Calu3 (cell line): ENCODE measurements around the gene LRP2BP. TPM values are rescaled to one million over a fixed set of nuclear protein-coding genes. Genes with fewer than 3 reads are reported as not detected.
A peak's percentile ranks its signal among the peaks of the same experiment; 100 is the strongest.

ENCODE experiments used
- BruUV-seq: library from RNA; stranded (reverse); fragments of 400-500 nt; replicated peaks from 2 replicates; lab custom pipeline; 2021; lab: Mats Ljungman, UMichigan
- CTCF ChIA-PET: fragments of 300-600 bp; sonication (Branson Sonifier 250); formaldehyde crosslinking; loops from one replicate; lab custom pipeline; 2022; ENCODE audit warnings: antibody characterized with exemption; lab: Charles Lee
- DNase-seq: peaks from one replicate; pipeline ENCODE4 v3.0.0; 2022
- H3K27ac Mint-ChIP-seq: one replicate; pipeline ENCODE4 v1.8.0; 2022; ENCODE audit warnings: mixed read lengths; ENCODE audit not compliant: unreplicated experiment
- H3K27me3 Mint-ChIP-seq: one replicate; pipeline ENCODE4 v1.8.0; 2022; ENCODE audit warnings: mixed read lengths; ENCODE audit not compliant: unreplicated experiment
- H3K36me3 Mint-ChIP-seq: one replicate; pipeline ENCODE4 v1.8.0; 2022; ENCODE audit warnings: mild to moderate bottlenecking, moderate library complexity, mixed read lengths; ENCODE audit not compliant: insufficient read depth, unreplicated experiment
- H3K4me1 Mint-ChIP-seq: one replicate; pipeline ENCODE4 v1.8.0; 2022; ENCODE audit warnings: mild to moderate bottlenecking, low read depth, mixed read lengths; ENCODE audit not compliant: unreplicated experiment
- H3K4me3 Mint-ChIP-seq: one replicate; pipeline ENCODE4 v1.8.0; 2022; ENCODE audit warnings: mild to moderate bottlenecking, low read depth, moderate library complexity, mixed read lengths; ENCODE audit not compliant: unreplicated experiment
- H3K9me3 Mint-ChIP-seq: one replicate; pipeline ENCODE4 v1.8.0; 2022; ENCODE audit warnings: low read depth, mixed read lengths; ENCODE audit not compliant: unreplicated experiment
- CTCF ChIP-seq: fragments of 200-600 bp; IDR thresholded peaks from one replicate; pipeline ENCODE4 v1.8.0; 2022; ENCODE audit warnings: antibody characterized with exemption; ENCODE audit not compliant: unreplicated experiment
- intact Hi-C: fragments of 100-400 bp; cut with micrococcal nuclease; formaldehyde crosslinking; loops from one replicate; pipeline ENCODE4 v1.10.0; 2022; ENCODE audit not compliant: unreplicated experiment
- total RNA-seq: library from RNA; stranded (reverse); gene quantifications from 2 replicates; pipeline ENCODE4 v1.2.3, GENCODE V29; 2022

Gene LRP2BP
- total RNA-seq, 1 experiment from 2014 or later: 0.47 TPM

GRCh38 chr4:185435466-185435865 lies 39.7 kb upstream of the LRP2BP start:
- no TSS peak for BruUV-seq
- H3K4me1 Mint-ChIP-seq: no peaks in the 10 kb centered on the region
- intact Hi-C loops: no loop called here
- H3K9me3 Mint-ChIP-seq: no peaks in the 10 kb centered on the region
- H3K36me3 Mint-ChIP-seq: no peaks in the 10 kb centered on the region
- no peak for TF ChIP-seq CTCF
- no peak overlapping the region for H3K4me3 Mint-ChIP-seq
- no peak for DNase-seq
- H3K27ac Mint-ChIP-seq: no peak overlapping the region
- CTCF ChIA-PET: no interaction called here
- no peaks in the 10 kb centered on the region for H3K27me3 Mint-ChIP-seq

- TF ChIP-seq CTCF: no peak
- intact Hi-C loops: loop anchor here (5.0 kb wide), 1 partner anchor 168 kb away; no protein-coding TSS in a partner anchor
- Mint-ChIP-seq H3K4me3 (no peak overlapping the region), H3K4me1 (no peaks in the 10 kb centered on the region), H3K27me3 (no peaks in the 10 kb centered on the region), H3K36me3 (peaks cover 20% of the 10 kb centered on the region), H3K9me3 (no peaks in the 10 kb centered on the region), H3K27ac (no peak overlapping the region)
- BruUV-seq: no TSS peak
- DNase-seq: no peak
- CTCF ChIA-PET: no interaction called here
Observed at GRCh38 chr4:185429660-185430059, 33.9 kb upstream of the LRP2BP start.

- no peak for DNase-seq
- Mint-ChIP-seq H3K4me3 (no peak overlapping the region), H3K4me1 (peaks cover 8% of the 10 kb centered on the region), H3K27ac (no peak overlapping the region), H3K36me3 (peaks cover 20% of the 10 kb centered on the region), H3K27me3 (no peaks in the 10 kb centered on the region), H3K9me3 (no peaks in the 10 kb centered on the region)
- TF ChIP-seq CTCF: no peak
- CTCF ChIA-PET: interaction anchor here (0.7 to 0.8 kb wide), 2 partner anchors 244 to 609 kb away, joined by 4 read pairs; no protein-coding TSS in a partner anchor
- intact Hi-C loops: loop anchor here (5.0 kb wide), 1 partner anchor 170 kb away; no protein-coding TSS in a partner anchor
- TSS peak; percentile 48 for BruUV-seq
Observed at GRCh38 chr4:185426960-185427688, 31.4 kb upstream of the LRP2BP start.

- Mint-ChIP-seq H3K9me3 (no peaks in the 10 kb centered on the region), H3K36me3 (peaks cover 20% of the 10 kb centered on the region), H3K4me3 (peak within 1 kb of the TSS; percentile 79), H3K27ac (peak within 1 kb of the TSS; percentile 75), H3K4me1 (peaks cover 8% of the 10 kb centered on the region), H3K27me3 (no peaks in the 10 kb centered on the region)
- peak; percentile 79 for DNase-seq
- no peak for TF ChIP-seq CTCF
- CTCF ChIA-PET: interaction anchor here (0.7 to 1.9 kb wide), 3 partner anchors 172 to 302 kb away, joined by 3 to 8 read pairs (median 4); no protein-coding TSS in a partner anchor
- intact Hi-C loops: loop anchor here (5.0 kb wide), 1 partner anchor 172 kb away; no protein-coding TSS in a partner anchor
- BruUV-seq: no TSS peak
Observed at GRCh38 chr4:185425647-185426352, 30.1 kb upstream of the LRP2BP start, which contains the start of gene UFSP2. Gene UFSP2 (minus strand): TSS chr4:185425964. CDS start chr4:185425868, 96 bp downstream.
